ENCODE results near the gene PDS5B.

The PDS5B gene

GRCh38 chr13:32581177-32581786 lies 5.0 kb upstream of the PDS5B start:
- no peaks in the 10 kb centered on the region for H3K27me3 Mint-ChIP-seq
- no peak overlapping the region for H3K27ac Mint-ChIP-seq
- peaks cover 6% of the 10 kb centered on the region for H3K4me1 Mint-ChIP-seq
- DNase-seq (ENCODE audit: low spot score in 2 of 2) (peak in 1 of 2 donors; percentile 7), ATAC-seq (ENCODE audit: low read depth) (no peak)
- peaks cover 7% of the 10 kb centered on the region for H3K36me3 Mint-ChIP-seq
- peaks cover 8% of the 10 kb centered on the region for H3K9me3 Mint-ChIP-seq
- no peak overlapping the region for H3K4me3 Mint-ChIP-seq

GRCh38 chr13:32582281-32582680 lies 4.0 kb upstream of the PDS5B start:
- H3K27ac Mint-ChIP-seq: no peak overlapping the region
- H3K36me3 Mint-ChIP-seq: peaks cover 2% of the 10 kb centered on the region
- DNase-seq (ENCODE audit: low spot score in 2 of 2): no peak
- no peak for ATAC-seq (ENCODE audit: low read depth)
- H3K27me3 Mint-ChIP-seq: no peaks in the 10 kb centered on the region
- peaks cover 4% of the 10 kb centered on the region for H3K9me3 Mint-ChIP-seq
- peaks cover 6% of the 10 kb centered on the region for H3K4me1 Mint-ChIP-seq
- H3K4me3 Mint-ChIP-seq: no peak overlapping the region

- Mint-ChIP-seq H3K4me3 (no peak overlapping the region), H3K27me3 (no peaks in the 10 kb centered on the region), H3K27ac (no peak overlapping the region), H3K36me3 (peaks cover 1% of the 10 kb centered on the region), H3K9me3 (peaks cover 2% of the 10 kb centered on the region), H3K4me1 (peaks cover 11% of the 10 kb centered on the region)
- ATAC-seq (ENCODE audit: low read depth) (no peak), DNase-seq (ENCODE audit: low spot score in 2 of 2) (no peak)
These were observed 3.3 kb upstream of the PDS5B start for GRCh38 chr13:32582991-32583390.

GRCh38 chr13:32585550-32586079 lies 637 bp upstream of the PDS5B start:
- ATAC-seq (ENCODE audit: low read depth) (no peak), DNase-seq (ENCODE audit: low spot score in 2 of 2) (peak; percentile 1 to 22)
- H3K4me1 Mint-ChIP-seq: peaks cover 24% of the 10 kb centered on the region
- H3K9me3 Mint-ChIP-seq: no peaks in the 10 kb centered on the region
- peak overlapping the region; percentile 81 for H3K27ac Mint-ChIP-seq
- no peaks in the 10 kb centered on the region for H3K27me3 Mint-ChIP-seq
- H3K36me3 Mint-ChIP-seq: peaks cover 1% of the 10 kb centered on the region
- H3K4me3 Mint-ChIP-seq: peak overlapping the region; percentile 87

- ATAC-seq (ENCODE audit: low read depth) (peak; percentile 21), DNase-seq (ENCODE audit: low spot score in 2 of 2) (peak; percentile 20 to 55)
- Mint-ChIP-seq H3K27me3 (no peaks in the 10 kb centered on the region), H3K9me3 (no peaks in the 10 kb centered on the region), H3K27ac (peak overlapping the region; percentile 95), H3K36me3 (peaks cover 3% of the 10 kb centered on the region), H3K4me1 (peaks cover 29% of the 10 kb centered on the region), H3K4me3 (peak overlapping the region; percentile 94)
These were observed 959 bp downstream of the PDS5B start for GRCh38 chr13:32587011-32587810.

- H3K4me1 Mint-ChIP-seq: peaks cover 34% of the 10 kb centered on the region
- H3K27ac Mint-ChIP-seq: peak overlapping the region; percentile 95
- peaks cover 3% of the 10 kb centered on the region for H3K36me3 Mint-ChIP-seq
- DNase-seq (ENCODE audit: low spot score in 2 of 2) (no peak), ATAC-seq (ENCODE audit: low read depth) (no peak)
- H3K4me3 Mint-ChIP-seq: peak overlapping the region; percentile 94
- H3K9me3 Mint-ChIP-seq: no peaks in the 10 kb centered on the region
- H3K27me3 Mint-ChIP-seq: no peaks in the 10 kb centered on the region
These were observed 1.5 kb downstream of the PDS5B start for GRCh38 chr13:32587811-32588170.

GRCh38 chr13:32588736-32589135 lies 2.5 kb downstream of the PDS5B start:
- Mint-ChIP-seq H3K4me1 (peaks cover 40% of the 10 kb centered on the region), H3K9me3 (no peaks in the 10 kb centered on the region), H3K36me3 (peaks cover 3% of the 10 kb centered on the region), H3K27me3 (no peaks in the 10 kb centered on the region), H3K27ac (no peak overlapping the region), H3K4me3 (peak overlapping the region; percentile 48)
- DNase-seq (ENCODE audit: low spot score in 2 of 2): no peak
- ATAC-seq (ENCODE audit: low read depth): no peak

- H3K9me3 Mint-ChIP-seq: no peaks in the 10 kb centered on the region
- no peaks in the 10 kb centered on the region for H3K27me3 Mint-ChIP-seq
- peaks cover 43% of the 10 kb centered on the region for H3K4me1 Mint-ChIP-seq
- peaks cover 3% of the 10 kb centered on the region for H3K36me3 Mint-ChIP-seq
- DNase-seq (ENCODE audit: low spot score in 2 of 2) (no peak), ATAC-seq (ENCODE audit: low read depth) (no peak)
- H3K4me3 Mint-ChIP-seq: no peak overlapping the region
- no peak overlapping the region for H3K27ac Mint-ChIP-seq
These were observed 3.2 kb downstream of the PDS5B start for GRCh38 chr13:32589471-32589870.

- Mint-ChIP-seq H3K27ac (no peak overlapping the region), H3K4me3 (no peak overlapping the region), H3K36me3 (peaks cover 3% of the 10 kb centered on the region), H3K9me3 (no peaks in the 10 kb centered on the region), H3K4me1 (peaks cover 49% of the 10 kb centered on the region), H3K27me3 (no peaks in the 10 kb centered on the region)
- ATAC-seq (ENCODE audit: low read depth): no peak
- DNase-seq (ENCODE audit: low spot score in 2 of 2): no peak
These were observed 4.0 kb downstream of the PDS5B start for GRCh38 chr13:32590266-32590665.

- Mint-ChIP-seq H3K36me3 (peaks cover 6% of the 10 kb centered on the region), H3K4me1 (peaks cover 50% of the 10 kb centered on the region), H3K9me3 (no peaks in the 10 kb centered on the region), H3K27me3 (no peaks in the 10 kb centered on the region), H3K27ac (no peak overlapping the region), H3K4me3 (no peak overlapping the region)
- DNase-seq (ENCODE audit: low spot score in 2 of 2): no peak
- ATAC-seq (ENCODE audit: low read depth): no peak
These were observed 5.8 kb downstream of the PDS5B start for GRCh38 chr13:32592082-32592481.

- H3K4me1 Mint-ChIP-seq: peaks cover 38% of the 10 kb centered on the region
These were observed 8.0 kb downstream of the PDS5B start for GRCh38 chr13:32594157-32594738.

GRCh38 chr13:32595306-32595705 lies 9.1 kb downstream of the PDS5B start:
- Mint-ChIP-seq H3K36me3 (peaks cover 10% of the 10 kb centered on the region), H3K4me3 (no peak overlapping the region), H3K27me3 (no peaks in the 10 kb centered on the region), H3K4me1 (peaks cover 41% of the 10 kb centered on the region), H3K27ac (no peak overlapping the region), H3K9me3 (no peaks in the 10 kb centered on the region)
- ATAC-seq (ENCODE audit: low read depth) (no peak), DNase-seq (ENCODE audit: low spot score in 2 of 2) (no peak)

More at GRCh38 chr13:32594157-32594738, 8.0 kb downstream of the PDS5B start:
- DNase-seq (ENCODE audit: low spot score in 2 of 2) (no peak), ATAC-seq (ENCODE audit: low read depth) (no peak)
- Mint-ChIP-seq H3K9me3 (no peaks in the 10 kb centered on the region), H3K36me3 (peaks cover 4% of the 10 kb centered on the region), H3K27me3 (no peaks in the 10 kb centered on the region), H3K4me3 (no peak overlapping the region), H3K27ac (no peak overlapping the region)

- Mint-ChIP-seq H3K27ac (no peak overlapping the region), H3K9me3 (peaks cover 8% of the 10 kb centered on the region), H3K4me3 (no peak overlapping the region), H3K27me3 (no peaks in the 10 kb centered on the region), H3K4me1 (peaks cover 47% of the 10 kb centered on the region), H3K36me3 (peaks cover 14% of the 10 kb centered on the region)
- no peak for DNase-seq (ENCODE audit: low spot score in 2 of 2)
- peak; percentile 72 for ATAC-seq (ENCODE audit: low read depth)
These were observed 14.6 kb downstream of the PDS5B start for GRCh38 chr13:32600890-32601289.

- Mint-ChIP-seq H3K27me3 (no peaks in the 10 kb centered on the region), H3K4me3 (no peak overlapping the region), H3K27ac (no peak overlapping the region), H3K4me1 (peaks cover 43% of the 10 kb centered on the region), H3K9me3 (peaks cover 15% of the 10 kb centered on the region), H3K36me3 (peaks cover 28% of the 10 kb centered on the region)
- DNase-seq (ENCODE audit: low spot score in 2 of 2) (no peak), ATAC-seq (ENCODE audit: low read depth) (no peak)
These were observed 23.2 kb downstream of the PDS5B start for GRCh38 chr13:32609428-32609827.
